Hypothalamus (tissue), 51 donors: ENCODE data around the gene KRTAP5-3.
"Not testable (repeated sequence)": the region's sequence is repeated elsewhere in the genome, so short reads cannot be mapped to it uniquely, and the experiment has no call there.

ENCODE experiments used
- DNase-seq, 51 donors: peaks; one replicate each; lab custom pipeline; 2025; lab: John Stamatoyannopoulos, UW

KRTAP5-3 gene

GRCh38 chr11:1624621-1625020, 16.4 kb upstream of the KRTAP5-3 start:
- DNase-seq, result no peak

GRCh38 chr11:1623716-1624115, 15.5 kb upstream of the KRTAP5-3 start:
- no peak for DNase-seq

- DNase-seq, result no peak
These were observed 13.8 kb upstream of the KRTAP5-3 start, which contains the start of gene KRTAP5-4 for GRCh38 chr11:1622086-1622485. Gene KRTAP5-4, minus strand, starts transcription at chr11:1622138. Its CDS starts 45 bp downstream, at chr11:1622093.

GRCh38 chr11:1619449-1619848, 11.2 kb upstream of the KRTAP5-3 start:
- DNase-seq, result no peak

GRCh38 chr11:1618231-1618630, 10.0 kb upstream of the KRTAP5-3 start:
- DNase-seq, result no peak

GRCh38 chr11:1607901-1608300, 362 bp downstream of the KRTAP5-3 start:
- DNase-seq, result not testable (repeated sequence)

GRCh38 chr11:1607156-1607845, 962 bp downstream of the KRTAP5-3 start:
- not testable (repeated sequence) for DNase-seq

GRCh38 chr11:1605923-1606322, 2.3 kb downstream of the KRTAP5-3 start:
- DNase-seq, result not testable (repeated sequence)

GRCh38 chr11:1604711-1605110, 3.6 kb downstream of the KRTAP5-3 start:
- DNase-seq, result no peak

GRCh38 chr11:1604181-1604580, 4.1 kb downstream of the KRTAP5-3 start:
- DNase-seq, result no peak

- no peak for DNase-seq
These were observed 4.6 kb downstream of the KRTAP5-3 start for GRCh38 chr11:1603629-1604028.

GRCh38 chr11:1601663-1602062, 6.6 kb downstream of the KRTAP5-3 start:
- DNase-seq, result not testable (repeated sequence)

GRCh38 chr11:1600626-1601025, 7.6 kb downstream of the KRTAP5-3 start:
- DNase-seq, result peak in 11 of 51 donors; percentile 5 to 30 (median 11)

- no peak for DNase-seq
These were observed 9.4 kb downstream of the KRTAP5-3 start for GRCh38 chr11:1598816-1599215.

GRCh38 chr11:1598406-1598805, 9.9 kb downstream of the KRTAP5-3 start:
- not testable (repeated sequence) for DNase-seq

- DNase-seq, result no peak
These were observed 10.3 kb downstream of the KRTAP5-3 start, which contains the start of gene KRTAP5-2 for GRCh38 chr11:1597994-1598380. Gene KRTAP5-2, minus strand, starts transcription at chr11:1598294. Its CDS starts 44 bp downstream, at chr11:1598250.

- peak in 1 of 51 donors; percentile 5 for DNase-seq
These were observed 10.8 kb downstream of the KRTAP5-3 start for GRCh38 chr11:1597331-1597993.

- DNase-seq, result not testable (repeated sequence)
These were observed 11.6 kb downstream of the KRTAP5-3 start for GRCh38 chr11:1596576-1597121.

- DNase-seq, result peak in 1 of 51 donors; percentile 35
These were observed 12.2 kb downstream of the KRTAP5-3 start for GRCh38 chr11:1595994-1596575.

- no peak for DNase-seq
These were observed 15.6 kb downstream of the KRTAP5-3 start for GRCh38 chr11:1592628-1593027.

GRCh38 chr11:1589996-1590395, 18.3 kb downstream of the KRTAP5-3 start:
- no peak for DNase-seq
